Measurements from ENCODE around the gene ITK. TPM values are rescaled to one million over a fixed set of nuclear protein-coding genes. Genes with fewer than 3 reads are reported as not detected.

Gene ITK
- total and polyA plus RNA-seq, 2 of the 8 experiments (the other 6 are each of a cell fraction or from before 2014, with no cell fraction given): 0.05 TPM; not detected in 1

DNA sequence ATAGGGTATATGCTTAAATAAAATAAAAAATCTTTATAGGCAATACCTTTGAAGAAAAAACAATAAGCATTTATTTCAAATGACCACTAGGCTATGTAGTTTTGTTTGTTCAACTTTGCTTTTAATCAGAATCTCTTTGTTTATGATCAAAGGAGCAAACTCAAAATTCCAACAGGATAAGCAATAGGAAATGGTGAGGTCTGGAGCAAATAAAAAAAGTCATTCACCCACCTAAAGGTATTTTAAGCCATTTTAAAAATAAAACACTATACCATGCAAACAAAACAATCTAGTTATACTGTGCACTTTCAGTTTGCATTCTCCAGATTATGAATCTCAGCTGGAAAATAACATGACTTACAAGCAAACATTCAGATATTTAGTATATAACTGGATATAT, 50.0 kb downstream of the ITK start (continued):
- TF ChIP-seq CHD7 (IDR thresholded peaks at IDR 0.05; ENCODE audit: insufficient replicate concordance, low read length) (no peak), SP4 (IDR thresholded peaks at IDR 0.05; ENCODE audit: low read length) (no peak), RFX5 (IDR thresholded peaks at IDR 0.05; ENCODE audit: borderline replicate concordance, low read depth, low read length) (no peak), POLR2AphosphoS5 (IDR thresholded peaks at IDR 0.05; ENCODE audit: low read depth, low read length) (no peak), TBP (IDR thresholded peaks at IDR 0.05; ENCODE audit: low read depth, low read length) (no peak), SIN3A (conservative IDR thresholded peaks at IDR 0.05 in 1 of 2, IDR thresholded peaks at IDR 0.05 in 1 of 2; ENCODE audit: low read depth in 1 of 2, low read length in 2 of 2) (no peak), RXRA (IDR thresholded peaks at IDR 0.05; ENCODE audit: insufficient read depth, low read depth, low read length) (no peak)

Measured in H1 (cell line).